Neural cell (in vitro differentiated cells): Measurements from ENCODE around the gene ITGB6. TPM values are rescaled to one million over a fixed set of nuclear protein-coding genes. Genes with fewer than 3 reads are reported as not detected.

Experiments
- H2AFZ ChIP-seq: fragments of 200-600, 300-800 bp; sonication (generic), shearing (Covaris generic); 2 replicates; pipeline ENCODE4 v1.6.0; 2014; ENCODE audit warnings: low read depth, mild to moderate bottlenecking, antibody characterized with exemption, low read length, moderate library complexity
- H3F3A ChIP-seq: fragments of 200-600 bp; shearing (Covaris generic); 2 replicates; pipeline ENCODE4 v1.6.1; 2016; ENCODE audit warnings: mild to moderate bottlenecking, moderate library complexity, mixed read lengths, antibody characterized with exemption, low read length; ENCODE audit not compliant: insufficient read depth, poor library complexity, severe bottlenecking
- H3K27ac ChIP-seq: fragments of 200-600, 300-800 bp; sonication (generic), shearing (Covaris generic); 2 replicates; pipeline ENCODE4 v1.5.1; 2014; ENCODE audit warnings: mild to moderate bottlenecking, low read length, moderate library complexity
- H3K27me3 ChIP-seq: fragments of 300-800, 200-600 bp; sonication (generic), shearing (Covaris generic); 2 replicates; pipeline ENCODE4 v1.6.0; 2014; ENCODE audit warnings: mild to moderate bottlenecking, low read depth, low read length, moderate library complexity; ENCODE audit not compliant: insufficient read depth
- H3K36me3 ChIP-seq: fragments of 300-800, 200-600 bp; sonication (generic), shearing (Covaris generic); 2 replicates; pipeline ENCODE4 v1.5.1; 2014; ENCODE audit warnings: mild to moderate bottlenecking, antibody characterized with exemption, low read length, moderate library complexity; ENCODE audit not compliant: insufficient read depth
- H3K4me2 ChIP-seq: fragments of 300-800, 200-600 bp; sonication (generic), shearing (Covaris generic); 2 replicates; pipeline ENCODE4 v1.6.0; 2014; ENCODE audit warnings: mild to moderate bottlenecking, low read length
- H3K4me3 ChIP-seq: fragments of 300-800, 200-600 bp; sonication (generic), shearing (Covaris generic); 2 replicates; pipeline ENCODE4 v1.5.1; 2014; ENCODE audit warnings: mild to moderate bottlenecking, low read length, moderate library complexity
- H3K79me2 ChIP-seq: fragments of 200-600 bp; shearing (Covaris generic); replicated peaks from 2 replicates; pipeline ENCODE4 v1.6.0; 2014; ENCODE audit warnings: mild to moderate bottlenecking, low read length, moderate library complexity; ENCODE audit not compliant: insufficient read depth
- H3K9ac ChIP-seq: fragments of 300-800, 200-600 bp; sonication (generic), shearing (Covaris generic); 2 replicates; pipeline ENCODE4 v1.6.1; 2016; ENCODE audit warnings: mild to moderate bottlenecking, low read length, mixed read lengths
- H3K9me2 ChIP-seq: fragments of 200-600 bp; shearing (Covaris generic); 2 replicates; pipeline ENCODE4 v1.6.1; 2016; ENCODE audit warnings: mild to moderate bottlenecking, low read length, mixed read lengths; ENCODE audit not compliant: insufficient read depth
- H3K9me3 ChIP-seq: fragments of 200-600, 300-800 bp; sonication (generic), shearing (Covaris generic); 2 replicates; pipeline ENCODE4 v1.6.1; 2016; ENCODE audit warnings: mild to moderate bottlenecking, mixed run types, low read length, moderate library complexity, mixed read lengths
- H4K20me1 ChIP-seq: fragments of 200-600 bp; shearing (Covaris generic); 2 replicates; pipeline ENCODE4 v1.6.1; 2016; ENCODE audit warnings: mild to moderate bottlenecking, mixed run types; ENCODE audit not compliant: insufficient read depth
- CTCF ChIP-seq: fragments of 450-650 bp; IDR thresholded peaks from 2 replicates; pipeline ENCODE4 v1.5.1; 2014; ENCODE audit warnings: antibody characterized with exemption, mild to moderate bottlenecking, moderate library complexity; ENCODE audit not compliant: poor library complexity, severe bottlenecking
- EP300 ChIP-seq: fragments of 450-650 bp; conservative IDR thresholded peaks from 2 replicates; pipeline ENCODE4 v1.6.1; 2014; ENCODE audit warnings: antibody characterized with exemption, mild to moderate bottlenecking, moderate library complexity; ENCODE audit not compliant: poor library complexity, severe bottlenecking
- EZH2 ChIP-seq: fragments of 200-600, 300-800 bp; shearing (Covaris generic), sonication (generic); IDR thresholded peaks from 2 replicates; pipeline ENCODE4 v1.6.1; 2014; ENCODE audit warnings: antibody characterized with exemption, low read length, borderline replicate concordance, mild to moderate bottlenecking; ENCODE audit not compliant: insufficient read depth, poor library complexity, severe bottlenecking
- MXI1 ChIP-seq: fragments of 450-650 bp; conservative IDR thresholded peaks from 2 replicates; pipeline ENCODE4 v1.6.1; 2014; ENCODE audit warnings: antibody characterized with exemption, mild to moderate bottlenecking; ENCODE audit not compliant: poor library complexity, severe bottlenecking
- POLR2AphosphoS5 ChIP-seq: IDR thresholded peaks from 2 replicates; pipeline ENCODE4 v1.6.1; 2012
- RAD21 ChIP-seq: fragments of 450-650 bp; conservative IDR thresholded peaks from 2 replicates; pipeline ENCODE4 v1.6.1; 2014; ENCODE audit warnings: antibody characterized with exemption, mild to moderate bottlenecking, moderate library complexity
- REST ChIP-seq: IDR thresholded peaks from 2 replicates; pipeline ENCODE4 v1.6.1; 2012; ENCODE audit warnings: borderline replicate concordance
- SMC3 ChIP-seq: fragments of 450-650 bp; conservative IDR thresholded peaks from 2 replicates; pipeline ENCODE4 v1.6.1; 2014; ENCODE audit warnings: antibody characterized with exemption, mild to moderate bottlenecking, moderate library complexity; ENCODE audit not compliant: poor library complexity
- TAF1 ChIP-seq: IDR thresholded peaks from 2 replicates; pipeline ENCODE4 v1.6.1; 2012; ENCODE audit warnings: low read depth
- polyA plus RNA-seq: library from polyadenylated mRNA; depleted of rRNA; stranded (reverse); fragments of >200 nt; gene quantifications from 2 replicates; pipeline ENCODE4 v1.2.3, GENCODE V29; 2014

ITGB6 gene
- polyA plus RNA-seq, 1 donor from 2014 or later = 8.3 TPM

- no peak for TF ChIP-seq POLR2AphosphoS5
- TF ChIP-seq EZH2 = no peak
- TF ChIP-seq CTCF = no peak
- no peak for TF ChIP-seq TAF1
- no peak for TF ChIP-seq MXI1
- no peak for TF ChIP-seq REST
- no peak for TF ChIP-seq EP300
- no peak for TF ChIP-seq SMC3
- TF ChIP-seq RAD21 = no peak
- no peaks in the 10 kb centered on the region for H3K36me3 ChIP-seq
- no peaks in the 10 kb centered on the region for H4K20me1 ChIP-seq
- no peaks in the 10 kb centered on the region for H3K27me3 ChIP-seq
- H3K79me2 ChIP-seq = no peaks in the 10 kb centered on the region
- no peaks in the 10 kb centered on the region for H3K9me2 ChIP-seq
- no peaks in the 10 kb centered on the region for H3K9me3 ChIP-seq
- H3K4me2 ChIP-seq = no peak overlapping the region
- H3F3A ChIP-seq = no peaks in the 10 kb centered on the region
- H2AFZ ChIP-seq = no peak overlapping the region
- no peak overlapping the region for H3K27ac ChIP-seq
- H3K4me3 ChIP-seq = no peak overlapping the region
- H3K9ac ChIP-seq = no peak overlapping the region
These were observed 86.1 kb downstream of the ITGB6 start for GRCh38 chr2:160114020-160114419.

- no peaks in the 10 kb centered on the region for H3K36me3 ChIP-seq
- no peaks in the 10 kb centered on the region for H3K9me3 ChIP-seq
- H4K20me1 ChIP-seq = no peaks in the 10 kb centered on the region
- H2AFZ ChIP-seq = no peak overlapping the region
- H3K27ac ChIP-seq = no peak overlapping the region
- no peak for TF ChIP-seq EP300
- TF ChIP-seq RAD21 = no peak
- no peak for TF ChIP-seq SMC3
- no peak for TF ChIP-seq EZH2
- TF ChIP-seq TAF1 = no peak
- TF ChIP-seq POLR2AphosphoS5 = no peak
- TF ChIP-seq CTCF = no peak
- no peak for TF ChIP-seq REST
- TF ChIP-seq MXI1 = no peak
- no peaks in the 10 kb centered on the region for H3F3A ChIP-seq
- H3K9me2 ChIP-seq = no peaks in the 10 kb centered on the region
- no peak overlapping the region for H3K4me3 ChIP-seq
- H3K79me2 ChIP-seq = no peaks in the 10 kb centered on the region
- H3K4me2 ChIP-seq = no peak overlapping the region
- H3K27me3 ChIP-seq = no peaks in the 10 kb centered on the region
- no peak overlapping the region for H3K9ac ChIP-seq
These were observed 87.9 kb downstream of the ITGB6 start for GRCh38 chr2:160111951-160112798.
